SK-N-SH (cell line): Measurements from ENCODE around the gene C5orf52. TPM values are rescaled to one million over a fixed set of nuclear protein-coding genes. Genes with fewer than 3 reads are reported as not detected.

Experiments used
- CTCF ChIA-PET: fragments of 300-600, 350-600 bp; formaldehyde crosslinking; extraction: SDS; loops from one replicate; lab custom pipeline; 2021; lab: Yijun Ruan, JAX
- POLR2A ChIA-PET: fragments of 350-600 bp; sonication (Branson Sonifier 250); formaldehyde crosslinking; extraction: SDS; loops from one replicate; lab custom pipeline; 2020; ENCODE audit warnings: antibody characterized with exemption, inconsistent platforms; lab: Yijun Ruan, JAX
- DNase-seq: peaks from one replicate; pipeline ENCODE4 v3.0.0; 2012
- H2AFZ ChIP-seq: fragments of 200-600 bp; sonication (generic); 2 replicates; pipeline ENCODE4 v1.8.1; 2016; ENCODE audit warnings: antibody characterized with exemption, mild to moderate bottlenecking, low read depth
- H3F3A ChIP-seq: fragments of 200-600 bp; sonication (generic); replicated peaks from 2 replicates; pipeline ENCODE3; 2016; ENCODE audit warnings: antibody characterized with exemption, mild to moderate bottlenecking; ENCODE audit not compliant: insufficient read depth
- H3K27ac ChIP-seq, 2 experiments: fragments of 200-500 bp in 1 of 2; fragments of 200-600 bp in 1 of 2; sonication (Bioruptor generic) in 1 of 2; sonication (generic), shearing (Covaris generic) in 1 of 2; 2 replicates each; pipeline versions ENCODE4 v1.5.1 to v1.6.1; 2014 to 2016; ENCODE audit warnings: low read depth in 2 of 2, inconsistent platforms in 1 of 2, low read length in 1 of 2, mild to moderate bottlenecking in 1 of 2, mixed read lengths in 1 of 2
- H3K27me3 ChIP-seq: fragments of 200-600 bp; sonication (generic), shearing (Covaris generic); 2 replicates; pipeline ENCODE4 v1.6.1; 2016; ENCODE audit warnings: mixed run types; ENCODE audit not compliant: insufficient read depth
- H3K36me3 ChIP-seq, 2 experiments: fragments of 200-500 bp in 1 of 2; fragments of 200-600 bp in 1 of 2; sonication (Bioruptor generic) in 1 of 2; sonication (generic) in 1 of 2; replicated peaks in 1 of 2; 2 replicates each; pipeline versions ENCODE3 to v1.5.1; 2014 to 2016; ENCODE audit warnings: low read length in 1 of 2, mild to moderate bottlenecking in 1 of 2; ENCODE audit not compliant: insufficient read depth in 2 of 2, control insufficient read depth in 1 of 2
- H3K4me1 ChIP-seq, 2 experiments: fragments of 200-500 bp in 1 of 2; fragments of 200-600 bp in 1 of 2; sonication (Bioruptor generic) in 1 of 2; sonication (generic), shearing (Covaris generic) in 1 of 2; 2 replicates each; pipeline versions ENCODE4 v1.5.1 to v1.6.1; 2014 to 2016; ENCODE audit warnings: low read depth in 1 of 2, low read length in 1 of 2, mixed run types in 1 of 2; ENCODE audit not compliant: insufficient read depth in 2 of 2, control insufficient read depth in 1 of 2
- H3K4me2 ChIP-seq: fragments of 200-600 bp; sonication (generic), shearing (Covaris generic); 2 replicates; pipeline ENCODE4 v1.6.1; 2017; ENCODE audit warnings: mixed run types
- H3K4me3 ChIP-seq, 2 experiments: fragments of 200-500 bp in 1 of 2; fragments of 200-600 bp in 1 of 2; sonication (Bioruptor generic) in 1 of 2; sonication (generic), shearing (Covaris generic) in 1 of 2; 2 replicates each; pipeline versions ENCODE4 v1.5.1 to v1.8.1; 2014 to 2016; ENCODE audit warnings: low read depth in 2 of 2, inconsistent platforms in 1 of 2, low read length in 1 of 2, mild to moderate bottlenecking in 1 of 2, mixed read lengths in 1 of 2, moderate library complexity in 1 of 2
- H3K79me2 ChIP-seq: fragments of 200-600 bp; sonication (generic); 2 replicates; pipeline ENCODE4 v1.8.1; 2017; ENCODE audit warnings: mild to moderate bottlenecking; ENCODE audit not compliant: insufficient read depth
- H3K9ac ChIP-seq: fragments of 200-600 bp; sonication (generic); 2 replicates; pipeline ENCODE4 v1.6.1; 2017; ENCODE audit warnings: mixed run types
- H3K9me2 ChIP-seq: fragments of 200-600 bp; sonication (generic); 2 replicates; pipeline ENCODE4 v1.6.1; 2017; ENCODE audit warnings: mixed run types
- H3K9me3 ChIP-seq: fragments of 200-600 bp; sonication (generic); 2 replicates; pipeline ENCODE4 v1.6.1; 2017; ENCODE audit warnings: mixed run types, mild to moderate bottlenecking, moderate library complexity
- H4K20me1 ChIP-seq: fragments of 200-600 bp; sonication (generic); 2 replicates; pipeline ENCODE4 v1.6.1; 2017; ENCODE audit warnings: mild to moderate bottlenecking, mixed run types; ENCODE audit not compliant: insufficient read depth
- CHD2 ChIP-seq: fragments of 150-350 bp; IDR thresholded peaks from 2 replicates; pipeline ENCODE4 v1.6.1; 2018; ENCODE audit warnings: low read length; ENCODE audit not compliant: partially characterized antibody
- EP300 ChIP-seq, 2 experiments: IDR thresholded peaks; 2 replicates each; pipeline versions ENCODE4 v1.4.0 to v1.6.1; 2012; ENCODE audit warnings: borderline replicate concordance in 1 of 2, low read depth in 1 of 2, low read length in 1 of 2
- EZH2phosphoT487 ChIP-seq: fragments of 200-600 bp; sonication (generic); IDR thresholded peaks from 2 replicates; pipeline ENCODE4 v1.6.1; 2017; ENCODE audit warnings: low read depth, mixed run types, mild to moderate bottlenecking, antibody characterized with exemption, moderate library complexity, borderline replicate concordance
- FOXM1 ChIP-seq: IDR thresholded peaks from 2 replicates; pipeline ENCODE4 v1.4.0; 2012; ENCODE audit warnings: low read depth, mild to moderate bottlenecking
- GATA2 ChIP-seq: sonication (generic); formaldehyde crosslinking; IDR thresholded peaks from 2 replicates; pipeline ENCODE4 v1.5.0; 2020; ENCODE audit warnings: mild to moderate bottlenecking, missing genetic modification reagents
- JUND ChIP-seq: IDR thresholded peaks from 2 replicates; pipeline ENCODE4 v1.4.0; 2012
- MEF2A ChIP-seq: IDR thresholded peaks from 2 replicates; pipeline ENCODE4 v1.4.0; 2012; ENCODE audit warnings: low read depth, borderline replicate concordance
- NFIC ChIP-seq: IDR thresholded peaks from 2 replicates; pipeline ENCODE4 v1.4.0; 2012; ENCODE audit warnings: borderline replicate concordance
- NRF1 ChIP-seq: IDR thresholded peaks from 2 replicates; pipeline ENCODE4 v1.6.1; 2012; ENCODE audit warnings: low read depth, mild to moderate bottlenecking, low read length
- POLR2AphosphoS5 ChIP-seq: IDR thresholded peaks from 2 replicates; pipeline ENCODE4 v1.6.1; 2012; ENCODE audit warnings: low read depth, low read length
- RFX5 ChIP-seq: IDR thresholded peaks from 2 replicates; pipeline ENCODE4 v1.6.1; 2012; ENCODE audit warnings: mild to moderate bottlenecking, improper control_type of control experiment, low read length
- SIN3A ChIP-seq: IDR thresholded peaks from 2 replicates; pipeline ENCODE4 v1.6.1; 2012; ENCODE audit warnings: low read depth, mild to moderate bottlenecking, low read length, moderate library complexity, borderline replicate concordance
- SMC3 ChIP-seq: IDR thresholded peaks from 2 replicates; pipeline ENCODE4 v1.6.1; 2012; ENCODE audit warnings: low read depth, low read length, improper control_type of control experiment
- TEAD4 ChIP-seq: IDR thresholded peaks from 2 replicates; pipeline ENCODE4 v1.4.0; 2012; ENCODE audit warnings: mild to moderate bottlenecking, borderline replicate concordance; ENCODE audit not compliant: insufficient read depth
- WGBS: methylation state at CpG from one replicate; pipeline ENCODE4 v1.1.6; 2017; ENCODE audit warnings: low lambda C conversion rate; 5-methylcytosine and 5-hydroxymethylcytosine counted together
- polyA plus RNA-seq, 3 experiments: library from polyadenylated mRNA; depleted of rRNA; stranded (reverse); fragments of >200 nt; gene quantifications; 2 replicates each; pipeline ENCODE4 v1.2.3, GENCODE V29; 2012
- TF ChIP-seq, protein P1 (sequence below): fragments of 200-600 bp; sonication (generic); IDR thresholded peaks from 2 replicates; pipeline ENCODE4 v1.6.1; 2017; ENCODE audit warnings: antibody characterized with exemption, mild to moderate bottlenecking, moderate library complexity
- TF ChIP-seq, protein P2 (sequence below): IDR thresholded peaks from 2 replicates; pipeline ENCODE4 v1.4.0; 2012; ENCODE audit warnings: low read depth, borderline replicate concordance
- TF ChIP-seq, protein P3 (sequence below): IDR thresholded peaks from 2 replicates; pipeline ENCODE4 v1.4.0; 2012; ENCODE audit warnings: low read depth
- TF ChIP-seq, protein P4 (sequence below): fragments of 150-350 bp; IDR thresholded peaks from 2 replicates; pipeline ENCODE4 v1.6.1; 2016; ENCODE audit warnings: mild to moderate bottlenecking, low read depth, low read length

C5orf52 gene
- polyA plus RNA-seq, 1 of the 3 experiments (the other 2 are of a cell fraction): not detected

DNA sequence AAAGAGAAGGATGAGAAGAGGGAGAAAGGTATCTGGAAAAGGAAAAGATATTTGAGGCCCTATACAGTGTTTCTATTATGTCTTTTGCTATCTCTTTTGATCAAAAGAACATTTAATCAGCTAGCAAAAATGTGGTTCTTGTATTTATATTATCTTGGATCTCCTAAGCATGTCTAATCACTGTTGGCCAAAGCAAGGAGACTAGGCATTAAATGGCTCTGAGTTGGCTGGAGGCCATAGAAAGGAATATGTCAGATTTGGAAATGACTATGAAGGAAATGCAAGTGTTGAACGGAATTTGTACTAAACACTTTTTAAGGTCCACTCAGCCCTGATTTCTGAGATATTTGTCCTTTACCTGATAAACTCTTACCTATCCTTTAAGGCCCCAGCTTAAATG, 37.5 kb downstream of the C5orf52 start:
- Histone ChIP-seq H3F3A (peaks cover 25% of the 10 kb centered on the region), H3K4me3 (no peak overlapping the region), H3K9me3 (no peaks in the 10 kb centered on the region), H3K9me2 (no peaks in the 10 kb centered on the region), H3K79me2 (no peaks in the 10 kb centered on the region), H2AFZ (peak overlapping the region; percentile 29; the same call in 1 of the 2 replicates), H4K20me1 (no peaks in the 10 kb centered on the region), H3K27ac (peak overlapping the region in 1 of 2 experiments; percentile 81; a peak in 2 of 4 replicates), H3K4me2 (no peak overlapping the region), H3K9ac (no peak overlapping the region), H3K36me3 (no peaks in the 10 kb centered on the region), H3K4me1 (peaks cover 0 to 18% of the 10 kb centered on the region in 2 experiments; a peak in 1 of 4 replicates), H3K27me3 (no peaks in the 10 kb centered on the region)
- POLR2A ChIA-PET: no interaction called here
- 13% methylated on average over 1 of the region's 1 CpG for WGBS
- CTCF ChIA-PET: interaction anchor here (1.0 to 2.0 kb wide), 3 partner anchors 9 to 560 kb away, joined by 3 to 9 read pairs (median 3); no protein-coding TSS in a partner anchor
- TF ChIP-seq NFIC: peak; percentile 82
- TF ChIP-seq EP300 (IDR thresholded peaks at IDR 0.05; ENCODE audit: borderline replicate concordance in 1 of 2, low read depth in 1 of 2, low read length in 1 of 2): peak in 1 of 2 experiments; percentile 64; a peak in 2 of 4 replicates
- no peak for TF ChIP-seq TEAD4
- peak; percentile 50; the same call in 1 of the 2 replicates for TF ChIP-seq JUND
- DNase-seq: no peak

DNA sequence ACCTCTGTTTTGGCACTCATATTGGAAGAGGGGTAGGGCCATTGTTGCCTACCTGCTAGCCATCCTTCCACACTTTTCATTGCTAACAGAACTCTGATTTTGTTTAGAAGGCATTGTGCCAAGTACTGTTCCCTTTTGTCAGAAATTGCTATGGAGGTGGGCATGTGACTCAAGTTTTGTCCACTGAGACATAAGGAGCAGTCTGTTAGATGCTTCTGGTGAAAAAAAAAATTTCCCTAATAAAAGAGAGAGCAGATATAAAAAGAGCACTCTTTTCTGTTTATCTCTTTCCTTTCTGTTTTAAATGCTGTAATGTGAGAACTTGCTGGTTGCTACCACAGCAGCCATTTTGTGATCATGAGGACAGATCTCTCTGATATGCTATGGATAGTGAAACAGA, 38.0 kb downstream of the C5orf52 start:
- Histone ChIP-seq H3K4me2 (no peak overlapping the region), H3K27ac (peak overlapping the region in 1 of 2 experiments; percentile 81; a peak in 2 of 4 replicates), H3K9me2 (no peaks in the 10 kb centered on the region), H3K9ac (no peak overlapping the region), H3K79me2 (no peaks in the 10 kb centered on the region), H3K9me3 (no peaks in the 10 kb centered on the region), H3K36me3 (no peaks in the 10 kb centered on the region), H3K4me1 (peaks cover 0 to 18% of the 10 kb centered on the region in 2 experiments; a peak in 1 of 4 replicates), H3K27me3 (no peaks in the 10 kb centered on the region), H3K4me3 (no peak overlapping the region), H3F3A (peaks cover 25% of the 10 kb centered on the region), H2AFZ (peak overlapping the region; percentile 29; the same call in 1 of the 2 replicates), H4K20me1 (no peaks in the 10 kb centered on the region)
- POLR2A ChIA-PET: no interaction called here
- TF ChIP-seq SIN3A: no peak
- no peak for TF ChIP-seq MEF2A
- TF ChIP-seq, protein P1, sequence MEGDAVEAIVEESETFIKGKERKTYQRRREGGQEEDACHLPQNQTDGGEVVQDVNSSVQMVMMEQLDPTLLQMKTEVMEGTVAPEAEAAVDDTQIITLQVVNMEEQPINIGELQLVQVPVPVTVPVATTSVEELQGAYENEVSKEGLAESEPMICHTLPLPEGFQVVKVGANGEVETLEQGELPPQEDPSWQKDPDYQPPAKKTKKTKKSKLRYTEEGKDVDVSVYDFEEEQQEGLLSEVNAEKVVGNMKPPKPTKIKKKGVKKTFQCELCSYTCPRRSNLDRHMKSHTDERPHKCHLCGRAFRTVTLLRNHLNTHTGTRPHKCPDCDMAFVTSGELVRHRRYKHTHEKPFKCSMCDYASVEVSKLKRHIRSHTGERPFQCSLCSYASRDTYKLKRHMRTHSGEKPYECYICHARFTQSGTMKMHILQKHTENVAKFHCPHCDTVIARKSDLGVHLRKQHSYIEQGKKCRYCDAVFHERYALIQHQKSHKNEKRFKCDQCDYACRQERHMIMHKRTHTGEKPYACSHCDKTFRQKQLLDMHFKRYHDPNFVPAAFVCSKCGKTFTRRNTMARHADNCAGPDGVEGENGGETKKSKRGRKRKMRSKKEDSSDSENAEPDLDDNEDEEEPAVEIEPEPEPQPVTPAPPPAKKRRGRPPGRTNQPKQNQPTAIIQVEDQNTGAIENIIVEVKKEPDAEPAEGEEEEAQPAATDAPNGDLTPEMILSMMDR: no peak
- no peak for TF ChIP-seq POLR2AphosphoS5
- no peak for TF ChIP-seq SMC3
- TF ChIP-seq, protein P2, sequence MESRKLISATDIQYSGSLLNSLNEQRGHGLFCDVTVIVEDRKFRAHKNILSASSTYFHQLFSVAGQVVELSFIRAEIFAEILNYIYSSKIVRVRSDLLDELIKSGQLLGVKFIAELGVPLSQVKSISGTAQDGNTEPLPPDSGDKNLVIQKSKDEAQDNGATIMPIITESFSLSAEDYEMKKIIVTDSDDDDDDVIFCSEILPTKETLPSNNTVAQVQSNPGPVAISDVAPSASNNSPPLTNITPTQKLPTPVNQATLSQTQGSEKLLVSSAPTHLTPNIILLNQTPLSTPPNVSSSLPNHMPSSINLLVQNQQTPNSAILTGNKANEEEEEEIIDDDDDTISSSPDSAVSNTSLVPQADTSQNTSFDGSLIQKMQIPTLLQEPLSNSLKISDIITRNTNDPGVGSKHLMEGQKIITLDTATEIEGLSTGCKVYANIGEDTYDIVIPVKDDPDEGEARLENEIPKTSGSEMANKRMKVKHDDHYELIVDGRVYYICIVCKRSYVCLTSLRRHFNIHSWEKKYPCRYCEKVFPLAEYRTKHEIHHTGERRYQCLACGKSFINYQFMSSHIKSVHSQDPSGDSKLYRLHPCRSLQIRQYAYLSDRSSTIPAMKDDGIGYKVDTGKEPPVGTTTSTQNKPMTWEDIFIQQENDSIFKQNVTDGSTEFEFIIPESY: no peak
- TF ChIP-seq, protein P3, sequence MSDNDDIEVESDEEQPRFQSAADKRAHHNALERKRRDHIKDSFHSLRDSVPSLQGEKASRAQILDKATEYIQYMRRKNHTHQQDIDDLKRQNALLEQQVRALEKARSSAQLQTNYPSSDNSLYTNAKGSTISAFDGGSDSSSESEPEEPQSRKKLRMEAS: no peak
- TF ChIP-seq EP300 (IDR thresholded peaks at IDR 0.05; ENCODE audit: borderline replicate concordance in 1 of 2, low read depth in 1 of 2, low read length in 1 of 2): no peak
- no peak for TF ChIP-seq GATA2 (CRISPR knock-in tag)
- TF ChIP-seq EZH2phosphoT487: no peak
- TF ChIP-seq FOXM1: no peak
- TF ChIP-seq NRF1: no peak
- TF ChIP-seq, protein P4, sequence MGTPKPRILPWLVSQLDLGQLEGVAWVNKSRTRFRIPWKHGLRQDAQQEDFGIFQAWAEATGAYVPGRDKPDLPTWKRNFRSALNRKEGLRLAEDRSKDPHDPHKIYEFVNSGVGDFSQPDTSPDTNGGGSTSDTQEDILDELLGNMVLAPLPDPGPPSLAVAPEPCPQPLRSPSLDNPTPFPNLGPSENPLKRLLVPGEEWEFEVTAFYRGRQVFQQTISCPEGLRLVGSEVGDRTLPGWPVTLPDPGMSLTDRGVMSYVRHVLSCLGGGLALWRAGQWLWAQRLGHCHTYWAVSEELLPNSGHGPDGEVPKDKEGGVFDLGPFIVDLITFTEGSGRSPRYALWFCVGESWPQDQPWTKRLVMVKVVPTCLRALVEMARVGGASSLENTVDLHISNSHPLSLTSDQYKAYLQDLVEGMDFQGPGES: no peak
- TF ChIP-seq RFX5: no peak
- TF ChIP-seq CHD2: no peak
- CTCF ChIA-PET: interaction anchor here (2.0 kb wide), 1 partner anchor 9 kb away, joined by 9 read pairs; no protein-coding TSS in a partner anchor
- DNase-seq: no peak
